Measurements from ENCODE around the gene KCTD11.
"Not testable (repeated sequence)": the region's sequence is repeated elsewhere in the genome, so short reads cannot be mapped to it uniquely, and the experiment has no call there.

KCTD11 gene

GRCh38 chr17:7322520-7323194 is 29.3 kb upstream of the KCTD11 start:
- DNase-seq (ENCODE audit: low read depth in 2 of 2, low spot score in 1 of 2): no peak

GRCh38 chr17:7323731-7324437 is 28.1 kb upstream of the KCTD11 start:
- DNase-seq (ENCODE audit: low read depth in 2 of 2, low spot score in 1 of 2): peak in 1 of 2 donors; percentile 52

GRCh38 chr17:7324438-7324779 is 27.6 kb upstream of the KCTD11 start:
- DNase-seq (ENCODE audit: low read depth in 2 of 2, low spot score in 1 of 2): no peak

GRCh38 chr17:7325031-7325528 is 26.9 kb upstream of the KCTD11 start:
- no peak for DNase-seq (ENCODE audit: low read depth in 2 of 2, low spot score in 1 of 2)

GRCh38 chr17:7326186-7326585 is 25.8 kb upstream of the KCTD11 start:
- DNase-seq (ENCODE audit: low read depth in 2 of 2, low spot score in 1 of 2): no peak

GRCh38 chr17:7327056-7327455 is 24.9 kb upstream of the KCTD11 start:
- no peak for DNase-seq (ENCODE audit: low read depth in 2 of 2, low spot score in 1 of 2)

- no peak for DNase-seq (ENCODE audit: low read depth in 2 of 2, low spot score in 1 of 2)
Measured at GRCh38 chr17:7327501-7327900, 24.5 kb upstream of the KCTD11 start.

- DNase-seq (ENCODE audit: low read depth in 2 of 2, low spot score in 1 of 2): no peak
Measured at GRCh38 chr17:7328009-7328408, 24.0 kb upstream of the KCTD11 start.

GRCh38 chr17:7328840-7329373 is 23.1 kb upstream of the KCTD11 start, which contains the start of gene NEURL4:
Gene NEURL4 (minus strand): TSS chr17:7329335. CDS start chr17:7329312, 23 bp downstream.
- no peak for DNase-seq (ENCODE audit: low read depth in 2 of 2, low spot score in 1 of 2)

- DNase-seq (ENCODE audit: low read depth in 2 of 2, low spot score in 1 of 2): peak; percentile 91 to 94
Measured at GRCh38 chr17:7329374-7329996, 22.5 kb upstream of the KCTD11 start.

GRCh38 chr17:7329997-7330637 is 21.8 kb upstream of the KCTD11 start:
- peak; percentile 43 to 58 for DNase-seq (ENCODE audit: low read depth in 2 of 2, low spot score in 1 of 2)

- no peak for DNase-seq (ENCODE audit: low read depth in 2 of 2, low spot score in 1 of 2)
Measured at GRCh38 chr17:7330638-7331015, 21.3 kb upstream of the KCTD11 start.

- DNase-seq (ENCODE audit: low read depth in 2 of 2, low spot score in 1 of 2): no peak
Measured at GRCh38 chr17:7332111-7332510, 19.9 kb upstream of the KCTD11 start.

GRCh38 chr17:7332600-7333069 is 19.3 kb upstream of the KCTD11 start:
- not testable (repeated sequence) for DNase-seq (ENCODE audit: low read depth in 2 of 2, low spot score in 1 of 2)

- no peak for DNase-seq (ENCODE audit: low read depth in 2 of 2, low spot score in 1 of 2)
Measured at GRCh38 chr17:7334938-7335538, 16.9 kb upstream of the KCTD11 start.

- DNase-seq (ENCODE audit: low read depth in 2 of 2, low spot score in 1 of 2): not testable (repeated sequence)
Measured at GRCh38 chr17:7335765-7336164, 16.2 kb upstream of the KCTD11 start.

GRCh38 chr17:7336240-7337175 is 15.5 kb upstream of the KCTD11 start, which contains the start of gene ACAP1:
Gene ACAP1 (plus strand): TSS chr17:7336529. CDS start chr17:7336735, 206 bp downstream.
- DNase-seq (ENCODE audit: low read depth in 2 of 2, low spot score in 1 of 2): peak; percentile 66 to 72

- not testable (repeated sequence) for DNase-seq (ENCODE audit: low read depth in 2 of 2, low spot score in 1 of 2)
Measured at GRCh38 chr17:7337600-7337999, 14.4 kb upstream of the KCTD11 start.

GRCh38 chr17:7340179-7340578 is 11.8 kb upstream of the KCTD11 start:
- DNase-seq (ENCODE audit: low read depth in 2 of 2, low spot score in 1 of 2): no peak

- no peak for DNase-seq (ENCODE audit: low read depth in 2 of 2, low spot score in 1 of 2)
Measured at GRCh38 chr17:7341842-7342241, 10.1 kb upstream of the KCTD11 start.

All from stimulated activated CD8-positive, alpha-beta memory T cell treated with anti-CD3 and anti-CD28 coated beads, Interleukin-4, amount 100 ng/mL, for 4 hours (primary cell).